ENCODE data around the gene SLX4. TPM values are rescaled to one million over a fixed set of nuclear protein-coding genes. Genes with fewer than 3 reads are reported as not detected.

Gene SLX4
- total and polyA plus RNA-seq, 9 of the 15 experiments (the other 6 are each of a cell fraction or from before 2014, with no cell fraction given) = 0.29 to 7.9 (median 3.8) TPM

DNA sequence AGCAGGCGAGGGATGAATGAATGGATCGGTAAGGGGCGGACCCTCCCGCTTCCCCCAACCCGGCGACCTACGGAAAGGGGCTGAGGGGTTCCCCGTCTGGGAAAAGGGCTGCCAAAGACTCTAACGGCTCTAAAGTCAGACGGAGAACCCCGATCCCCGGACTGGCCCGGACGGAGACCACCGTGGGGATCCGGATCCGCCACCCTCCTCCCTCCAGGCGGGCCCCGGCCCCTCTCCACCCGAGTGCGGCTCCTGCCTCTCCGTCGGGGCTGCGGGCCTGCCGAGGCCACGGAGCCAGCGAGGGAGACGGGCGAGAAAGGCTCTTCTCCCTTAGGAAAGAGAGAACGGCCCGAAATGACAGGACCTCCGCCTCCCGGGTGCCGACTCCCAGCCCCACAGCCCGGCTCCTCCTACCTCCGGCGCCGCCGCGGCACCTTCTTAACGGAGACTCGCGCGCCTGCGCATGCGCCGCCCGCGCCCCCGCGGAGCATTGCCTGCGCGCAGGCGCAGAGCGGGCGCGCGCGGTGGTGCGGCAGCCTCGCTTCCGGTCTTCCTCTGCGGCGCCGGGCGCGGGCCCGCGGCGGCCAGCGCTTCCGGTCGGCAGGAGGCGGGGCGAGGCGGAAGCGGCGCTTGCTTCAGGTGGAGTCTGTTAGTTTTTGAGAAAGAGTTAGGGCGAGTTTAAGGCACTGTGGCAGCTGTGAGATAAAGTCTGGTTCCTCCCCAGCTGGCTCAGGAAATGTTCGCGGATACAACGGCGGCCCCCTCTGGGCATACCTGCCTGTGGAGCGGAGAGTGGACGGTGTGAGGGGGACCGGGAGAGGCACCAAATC is at the start of gene SLX4 (continued):
- TF ChIP-seq TAF1 (IDR thresholded peaks at IDR 0.05; ENCODE audit: control insufficient read depth, extremely low read depth, insufficient read depth, low read length, severe bottlenecking) = peak; percentile 62
- TF ChIP-seq EP300 (IDR thresholded peaks at IDR 0.05; ENCODE audit: low read length) = 0 out of 2 replicates have a peak, but pooled peaks have one; percentile 7
- no peak for TF ChIP-seq ZNF316 (IDR thresholded peaks at IDR 0.05)
- TF ChIP-seq, protein P1, sequence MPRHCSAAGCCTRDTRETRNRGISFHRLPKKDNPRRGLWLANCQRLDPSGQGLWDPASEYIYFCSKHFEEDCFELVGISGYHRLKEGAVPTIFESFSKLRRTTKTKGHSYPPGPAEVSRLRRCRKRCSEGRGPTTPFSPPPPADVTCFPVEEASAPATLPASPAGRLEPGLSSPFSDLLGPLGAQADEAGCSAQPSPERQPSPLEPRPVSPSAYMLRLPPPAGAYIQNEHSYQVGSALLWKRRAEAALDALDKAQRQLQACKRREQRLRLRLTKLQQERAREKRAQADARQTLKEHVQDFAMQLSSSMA (CRISPR knock-in tag; IDR thresholded peaks at IDR 0.05) = 0 out of 2 replicates have a peak, but pooled peaks have one; percentile 73
- peak; percentile 88 for TF ChIP-seq CCNT2 (IDR thresholded peaks at IDR 0.05; ENCODE audit: borderline replicate concordance, extremely low read depth, insufficient read length, low read depth, low read length)
- TF ChIP-seq, protein P2, sequence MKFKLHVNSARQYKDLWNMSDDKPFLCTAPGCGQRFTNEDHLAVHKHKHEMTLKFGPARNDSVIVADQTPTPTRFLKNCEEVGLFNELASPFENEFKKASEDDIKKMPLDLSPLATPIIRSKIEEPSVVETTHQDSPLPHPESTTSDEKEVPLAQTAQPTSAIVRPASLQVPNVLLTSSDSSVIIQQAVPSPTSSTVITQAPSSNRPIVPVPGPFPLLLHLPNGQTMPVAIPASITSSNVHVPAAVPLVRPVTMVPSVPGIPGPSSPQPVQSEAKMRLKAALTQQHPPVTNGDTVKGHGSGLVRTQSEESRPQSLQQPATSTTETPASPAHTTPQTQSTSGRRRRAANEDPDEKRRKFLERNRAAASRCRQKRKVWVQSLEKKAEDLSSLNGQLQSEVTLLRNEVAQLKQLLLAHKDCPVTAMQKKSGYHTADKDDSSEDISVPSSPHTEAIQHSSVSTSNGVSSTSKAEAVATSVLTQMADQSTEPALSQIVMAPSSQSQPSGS (CRISPR knock-in tag; IDR thresholded peaks at IDR 0.05) = no peak
- peak; percentile 29; the same call in 1 of the 2 replicates for TF ChIP-seq BHLHE40 (IDR thresholded peaks at IDR 0.05; ENCODE audit: low read length)
- 0 out of 2 replicates have a peak, but pooled peaks have one; percentile 24 for TF ChIP-seq THRB (CRISPR knock-in tag; conservative IDR thresholded peaks at IDR 0.05)
- TF ChIP-seq OTX1 (CRISPR knock-in tag; IDR thresholded peaks at IDR 0.05) = peak; percentile 80
- peak; percentile 67; the same call in 1 of the 2 replicates for TF ChIP-seq CREB3L1 (IDR thresholded peaks at IDR 0.05; ENCODE audit: borderline replicate concordance, low read depth)
- TF ChIP-seq HMGN3 (IDR thresholded peaks at IDR 0.05; ENCODE audit: borderline replicate concordance, extremely low read depth, insufficient read length, low read depth, low read length) = peak; percentile 63
- TF ChIP-seq FIP1L1 (IDR thresholded peaks at IDR 0.05; ENCODE audit: low read depth, low read length, poor library complexity, severe bottlenecking) = peak; percentile 33
- 0 out of 2 replicates have a peak, but pooled peaks have one; percentile 10 for TF ChIP-seq SOX6 (IDR thresholded peaks at IDR 0.05)
- no peak for TF ChIP-seq ARID1B (IDR thresholded peaks at IDR 0.05)
- peak; percentile 85 for TF ChIP-seq RBFOX2 (IDR thresholded peaks at IDR 0.05; ENCODE audit: low read depth, low read length)
- peak; percentile 73 for TF ChIP-seq ATF7 (IDR thresholded peaks at IDR 0.05)
- no peak for TF ChIP-seq ZNF140 (CRISPR knock-in tag; IDR thresholded peaks at IDR 0.05)
- TF ChIP-seq, protein P3, sequence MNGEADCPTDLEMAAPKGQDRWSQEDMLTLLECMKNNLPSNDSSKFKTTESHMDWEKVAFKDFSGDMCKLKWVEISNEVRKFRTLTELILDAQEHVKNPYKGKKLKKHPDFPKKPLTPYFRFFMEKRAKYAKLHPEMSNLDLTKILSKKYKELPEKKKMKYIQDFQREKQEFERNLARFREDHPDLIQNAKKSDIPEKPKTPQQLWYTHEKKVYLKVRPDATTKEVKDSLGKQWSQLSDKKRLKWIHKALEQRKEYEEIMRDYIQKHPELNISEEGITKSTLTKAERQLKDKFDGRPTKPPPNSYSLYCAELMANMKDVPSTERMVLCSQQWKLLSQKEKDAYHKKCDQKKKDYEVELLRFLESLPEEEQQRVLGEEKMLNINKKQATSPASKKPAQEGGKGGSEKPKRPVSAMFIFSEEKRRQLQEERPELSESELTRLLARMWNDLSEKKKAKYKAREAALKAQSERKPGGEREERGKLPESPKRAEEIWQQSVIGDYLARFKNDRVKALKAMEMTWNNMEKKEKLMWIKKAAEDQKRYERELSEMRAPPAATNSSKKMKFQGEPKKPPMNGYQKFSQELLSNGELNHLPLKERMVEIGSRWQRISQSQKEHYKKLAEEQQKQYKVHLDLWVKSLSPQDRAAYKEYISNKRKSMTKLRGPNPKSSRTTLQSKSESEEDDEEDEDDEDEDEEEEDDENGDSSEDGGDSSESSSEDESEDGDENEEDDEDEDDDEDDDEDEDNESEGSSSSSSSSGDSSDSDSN (IDR thresholded peaks at IDR 0.05; ENCODE audit: borderline replicate concordance in 1 of 2, low read depth in 2 of 2, low read length in 2 of 2) = peak in 1 of 2 experiments; percentile 57; a peak in 1 of 4 replicates
